Measurements from ENCODE around the gene BOD1L1.

DNA sequence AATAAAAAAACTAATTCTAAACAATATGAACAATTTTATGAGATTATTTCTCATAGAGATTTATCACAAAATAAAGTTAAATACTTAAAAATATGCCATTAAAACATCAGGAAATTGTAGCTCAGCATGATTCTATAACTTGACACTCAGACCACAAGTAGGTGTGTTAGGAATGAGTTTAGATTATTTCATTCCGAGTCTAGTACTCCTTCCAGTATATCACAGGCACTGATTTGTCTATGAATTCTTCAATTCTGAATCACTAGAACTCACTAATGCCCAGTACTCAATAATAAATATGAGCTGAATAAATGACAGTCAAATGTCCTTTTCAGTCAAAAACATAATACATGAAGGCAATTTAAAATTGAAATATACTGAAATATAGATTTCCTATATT lies 22.2 kb downstream of the BOD1L1 start:
- TF ChIP-seq, protein P1, sequence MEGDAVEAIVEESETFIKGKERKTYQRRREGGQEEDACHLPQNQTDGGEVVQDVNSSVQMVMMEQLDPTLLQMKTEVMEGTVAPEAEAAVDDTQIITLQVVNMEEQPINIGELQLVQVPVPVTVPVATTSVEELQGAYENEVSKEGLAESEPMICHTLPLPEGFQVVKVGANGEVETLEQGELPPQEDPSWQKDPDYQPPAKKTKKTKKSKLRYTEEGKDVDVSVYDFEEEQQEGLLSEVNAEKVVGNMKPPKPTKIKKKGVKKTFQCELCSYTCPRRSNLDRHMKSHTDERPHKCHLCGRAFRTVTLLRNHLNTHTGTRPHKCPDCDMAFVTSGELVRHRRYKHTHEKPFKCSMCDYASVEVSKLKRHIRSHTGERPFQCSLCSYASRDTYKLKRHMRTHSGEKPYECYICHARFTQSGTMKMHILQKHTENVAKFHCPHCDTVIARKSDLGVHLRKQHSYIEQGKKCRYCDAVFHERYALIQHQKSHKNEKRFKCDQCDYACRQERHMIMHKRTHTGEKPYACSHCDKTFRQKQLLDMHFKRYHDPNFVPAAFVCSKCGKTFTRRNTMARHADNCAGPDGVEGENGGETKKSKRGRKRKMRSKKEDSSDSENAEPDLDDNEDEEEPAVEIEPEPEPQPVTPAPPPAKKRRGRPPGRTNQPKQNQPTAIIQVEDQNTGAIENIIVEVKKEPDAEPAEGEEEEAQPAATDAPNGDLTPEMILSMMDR (IDR thresholded peaks at IDR 0.05): no peak
- no peak for TF ChIP-seq POLR2AphosphoS5 (IDR thresholded peaks at IDR 0.05)
- no peak for TF ChIP-seq POLR2A (IDR thresholded peaks at IDR 0.05)
